PC-3 (cell line): ENCODE results near the gene CMPK1. TPM values are rescaled to one million over a fixed set of nuclear protein-coding genes. Genes with fewer than 3 reads are reported as not detected.

ENCODE experiments used
- ATAC-seq: fragments of 200-7000 bp; cut with Tn5 transposase; 2 replicates; pipeline ENCODE4 v1.9.1; 2020; ENCODE audit warnings: mild to moderate bottlenecking, moderate library complexity
- BruUV-seq: library from RNA; stranded (reverse); fragments of 400-500 nt; replicated peaks from 2 replicates; lab custom pipeline; 2021; lab: Mats Ljungman, UMichigan
- CTCF ChIA-PET: fragments of 300-600 bp; sonication (Branson Sonifier 250); formaldehyde crosslinking; loops from one replicate; lab custom pipeline; 2022; ENCODE audit warnings: antibody characterized with exemption; lab: Charles Lee
- POLR2A ChIA-PET: fragments of 300-600 bp; sonication (Branson Sonifier 250); formaldehyde crosslinking; loops from one replicate; lab custom pipeline; 2022; ENCODE audit warnings: antibody characterized with exemption; ENCODE audit not compliant: unreplicated experiment; lab: Charles Lee
- DNase-seq: peaks from one replicate; pipeline ENCODE4 v3.0.0-alpha.2; 2015
- H2AFZ ChIP-seq: fragments of 300-600 bp; sonication (generic); 2 replicates; pipeline ENCODE4 v1.6.0; 2016; ENCODE audit warnings: antibody characterized with exemption, low read length
- H3F3A ChIP-seq: fragments of 300-600 bp; sonication (generic); one replicate; pipeline ENCODE4 v1.6.0; 2017; ENCODE audit warnings: antibody characterized with exemption, low read length, control low read depth, mild to moderate bottlenecking; ENCODE audit not compliant: unreplicated experiment
- H3K27ac ChIP-seq: fragments of 300-600 bp; sonication (generic); 2 replicates; pipeline ENCODE4 v1.5.1; 2016; ENCODE audit warnings: mild to moderate bottlenecking, low read length
- H3K27me3 ChIP-seq: fragments of 300-600 bp; sonication (generic); 2 replicates; pipeline ENCODE4 v1.6.1; 2016; ENCODE audit warnings: low read length, mixed read lengths
- H3K36me3 ChIP-seq: fragments of 300-600 bp; sonication (generic); 2 replicates; pipeline ENCODE4 v1.6.1; 2016; ENCODE audit warnings: low read depth, mixed run types, low read length, mixed read lengths
- H3K4me1 ChIP-seq: fragments of 300-600 bp; sonication (generic); 2 replicates; pipeline ENCODE4 v1.5.1; 2016; ENCODE audit warnings: low read length; ENCODE audit not compliant: insufficient read depth
- H3K4me2 ChIP-seq: fragments of 300-600 bp; sonication (generic); 2 replicates; pipeline ENCODE4 v1.6.0; 2016; ENCODE audit warnings: low read length
- H3K4me3 ChIP-seq: fragments of 300-600 bp; sonication (generic); 2 replicates; pipeline ENCODE4 v1.5.1; 2016; ENCODE audit warnings: mild to moderate bottlenecking, low read length, mixed read lengths
- H3K79me2 ChIP-seq: fragments of 300-600 bp; sonication (generic); 2 replicates; pipeline ENCODE4 v1.6.1; 2017; ENCODE audit warnings: low read length, mixed read lengths
- H3K9ac ChIP-seq: fragments of 300-600 bp; sonication (generic); 2 replicates; pipeline ENCODE4 v1.6.0; 2016; ENCODE audit warnings: mild to moderate bottlenecking, low read length
- H3K9me2 ChIP-seq: fragments of 300-600 bp; sonication (generic); replicated peaks from 2 replicates; pipeline ENCODE4 v1.6.1; 2016; ENCODE audit warnings: mixed run types, low read length, mixed read lengths
- H3K9me3 ChIP-seq: fragments of 300-600 bp; sonication (generic); 2 replicates; pipeline ENCODE4 v1.6.1; 2016; ENCODE audit warnings: low read length, mixed read lengths
- H4K20me1 ChIP-seq: fragments of 300-600 bp; sonication (generic); 2 replicates; pipeline ENCODE4 v1.6.1; 2016; ENCODE audit warnings: low read length, mixed read lengths
- CTCF ChIP-seq: fragments of 300-600 bp; sonication (generic); conservative IDR thresholded peaks from 2 replicates; pipeline ENCODE4 v1.5.1; 2017; ENCODE audit warnings: antibody characterized with exemption, low read depth, mild to moderate bottlenecking, low read length
- EZH2 ChIP-seq: fragments of 300-600 bp; sonication (generic); IDR thresholded peaks from one replicate; pipeline ENCODE4 v1.6.1; 2017; ENCODE audit warnings: antibody characterized with exemption, mild to moderate bottlenecking, low read length; ENCODE audit not compliant: unreplicated experiment
- EZH2phosphoT487 ChIP-seq: fragments of 300-600 bp; sonication (generic); IDR thresholded peaks from 2 replicates; pipeline ENCODE4 v1.6.1; 2018; ENCODE audit warnings: mild to moderate bottlenecking, antibody characterized with exemption, low read length, borderline replicate concordance
- intact Hi-C: fragments of 100-400 bp; cut with micrococcal nuclease; formaldehyde crosslinking; loops from 2 replicates; pipeline ENCODE4 v1.9.0; 2023
- total RNA-seq: library from RNA; depleted of rRNA; stranded (reverse); fragments of >200 nt; gene quantifications from 2 replicates; pipeline ENCODE4 v1.2.3, GENCODE V29; 2014

The CMPK1 gene
- total RNA-seq, 1 experiment from 2014 or later = 86.2 TPM

DNA sequence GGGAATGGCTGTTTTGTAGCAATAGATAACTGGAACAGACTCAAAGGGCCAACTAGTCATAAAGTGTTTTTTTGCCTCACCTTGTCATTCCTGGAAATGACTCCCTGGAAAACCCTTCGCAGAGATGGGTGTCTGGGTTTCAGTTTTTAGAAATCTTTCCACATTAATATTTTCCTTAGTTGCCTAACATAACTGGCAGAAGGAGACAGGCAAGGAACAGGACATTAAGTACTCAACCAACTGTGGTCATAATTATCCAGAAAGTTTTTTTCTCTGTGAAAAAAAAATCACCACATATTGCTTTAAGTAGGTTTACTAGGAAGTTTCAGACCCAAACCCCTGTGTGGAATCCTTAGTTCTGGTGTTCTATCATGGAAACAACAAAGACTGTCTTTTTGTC, 3.4 kb upstream of the CMPK1 start:
- ChIA-PET CTCF (no interaction called here), POLR2A (no interaction called here)

GRCh38 chr1:47331875-47332274, 1.7 kb upstream of the CMPK1 start:
- H3K27me3 ChIP-seq = no peaks in the 10 kb centered on the region
- no peaks in the 10 kb centered on the region for H3F3A ChIP-seq
- H3K4me2 ChIP-seq = no peak overlapping the region
- no peak overlapping the region for H3K9ac ChIP-seq
- no peaks in the 10 kb centered on the region for H3K9me2 ChIP-seq
- no peak overlapping the region for H3K27ac ChIP-seq
- 0 out of 2 replicates have a peak, but pooled peaks cover 3% of the 10 kb centered on the region for H4K20me1 ChIP-seq
- no peaks in the 10 kb centered on the region for H3K9me3 ChIP-seq
- TF ChIP-seq EZH2 = no peak
- TF ChIP-seq EZH2phosphoT487 = no peak
- no peak for TF ChIP-seq CTCF
- no peak overlapping the region for H3K4me3 ChIP-seq
- BruUV-seq = no TSS peak
- H2AFZ ChIP-seq = no peak overlapping the region
- H3K79me2 ChIP-seq = peaks cover 28% of the 10 kb centered on the region
- DNase-seq (no peak), ATAC-seq (no peak)
- CTCF ChIA-PET = no interaction called here
- peaks cover 11% of the 10 kb centered on the region for H3K4me1 ChIP-seq
- POLR2A ChIA-PET = no interaction called here
- intact Hi-C loops = no loop called here
- no peaks in the 10 kb centered on the region for H3K36me3 ChIP-seq

More for the DNA sequence above, 3.4 kb upstream of the CMPK1 start:
- Histone ChIP-seq H3K9ac (no peak overlapping the region), H3K9me3 (no peaks in the 10 kb centered on the region), H3K27me3 (no peaks in the 10 kb centered on the region), H3K36me3 (no peaks in the 10 kb centered on the region), H3F3A (no peaks in the 10 kb centered on the region), H3K27ac (no peak overlapping the region), H2AFZ (no peak overlapping the region), H3K4me3 (no peak overlapping the region), H3K79me2 (peaks cover 11% of the 10 kb centered on the region), H4K20me1 (no peaks in the 10 kb centered on the region), H3K9me2 (no peaks in the 10 kb centered on the region), H3K4me2 (no peak overlapping the region), H3K4me1 (peaks cover 11% of the 10 kb centered on the region)
- ATAC-seq (no peak), DNase-seq (no peak)
- BruUV-seq = no TSS peak
- intact Hi-C loops = no loop called here
- no peak for TF ChIP-seq EZH2phosphoT487
- TF ChIP-seq EZH2 = no peak
- no peak for TF ChIP-seq CTCF

DNA sequence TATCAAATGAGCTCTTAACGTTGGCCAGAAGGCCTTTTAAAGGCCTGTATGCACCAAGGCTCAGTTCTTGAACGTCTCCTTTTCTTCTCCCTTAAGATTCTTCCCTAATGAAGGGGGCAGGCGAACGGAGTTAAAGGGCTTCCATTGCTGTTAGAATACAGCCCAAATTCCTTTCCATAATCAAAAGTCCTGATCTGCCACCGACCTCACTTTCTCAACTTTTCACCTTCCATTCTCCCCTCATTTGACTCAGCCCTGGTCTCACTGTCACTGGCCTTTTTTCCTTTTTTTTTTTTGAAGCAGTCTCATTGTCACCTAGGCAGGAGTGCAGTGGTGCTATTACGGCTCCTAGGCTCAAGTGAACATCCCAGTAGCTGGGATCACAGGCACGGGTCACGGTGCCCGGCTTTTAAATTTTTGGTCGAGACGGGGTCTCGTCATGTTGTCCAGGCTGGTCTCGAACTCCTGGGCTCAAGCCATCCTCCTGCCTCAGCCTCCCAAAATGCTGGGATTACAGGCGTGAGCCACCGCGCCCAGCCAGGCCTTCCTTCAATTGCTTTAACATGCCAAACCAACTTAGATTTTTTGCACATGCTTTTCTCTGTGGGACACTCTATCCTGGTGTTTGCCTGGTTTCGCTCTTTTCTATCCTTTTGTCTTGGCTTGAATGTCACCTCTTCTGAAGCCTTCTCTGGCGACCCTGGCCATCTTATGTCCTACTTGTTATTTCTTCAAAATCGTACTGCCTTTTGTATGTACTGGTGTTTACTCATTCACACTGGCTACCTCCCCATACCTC, 612 bp upstream of the CMPK1 start:
- TSS peak; percentile 72 for BruUV-seq
- peak overlapping the region; percentile 88 for H2AFZ ChIP-seq
- H3K27me3 ChIP-seq = no peaks in the 10 kb centered on the region
- H3K9me3 ChIP-seq = no peaks in the 10 kb centered on the region
- H3K9ac ChIP-seq = peak overlapping the region; percentile 83
- TF ChIP-seq CTCF (no peak), EZH2 (no peak), EZH2phosphoT487 (no peak)
- no peaks in the 10 kb centered on the region for H3K36me3 ChIP-seq
- DNase-seq = no peak
- no peak for ATAC-seq
- H3K27ac ChIP-seq = peak overlapping the region; percentile 57
- ChIA-PET CTCF (interaction anchor here (0.9 to 1.9 kb wide), 2 partner anchors 19 to 105 kb away, joined by 4 to 11 read pairs; partner anchors contain the start of genes FOXD2 and STIL), POLR2A (interaction anchor here (0.8 to 1.1 kb wide), 2 partner anchors 19 to 105 kb away, joined by 6 to 8 read pairs; partner anchors contain the start of genes FOXD2 and STIL)
- no peaks in the 10 kb centered on the region for H3F3A ChIP-seq
- H3K4me3 ChIP-seq = peak overlapping the region; percentile 90
- H3K4me1 ChIP-seq = peaks cover 11% of the 10 kb centered on the region
- H3K79me2 ChIP-seq = peaks cover 38% of the 10 kb centered on the region
- H3K4me2 ChIP-seq = peak overlapping the region; percentile 83
- intact Hi-C loops = loop anchor here (1.0 kb wide), 1 partner anchor 19 kb away; the partner anchor contains the start of gene STIL
- peaks cover 4% of the 10 kb centered on the region; the same call in 1 of the 2 replicates for H4K20me1 ChIP-seq
- H3K9me2 ChIP-seq = no peaks in the 10 kb centered on the region
